Gastrocnemius medialis (tissue), 4 donors: ENCODE data around the gene RNLS.

ENCODE experiments used
- CTCF ChIP-seq, 5 experiments: fragments of 450-650 bp in 3 of 5; fragments of 200-600 bp in 2 of 5; sonication (generic) in 2 of 5; IDR thresholded peaks in 4 of 5; conservative IDR thresholded peaks in 1 of 5; 1 replicate in 4 of 5; 2 replicates in 1 of 5; pipeline ENCODE4 v1.5.1; 2016 to 2019; ENCODE audit warnings: antibody characterized with exemption in 5 of 5, mild to moderate bottlenecking in 3 of 5, moderate library complexity in 3 of 5
- POLR2A ChIP-seq, 2 donors: fragments of 450-650 bp; IDR thresholded peaks; one replicate each; pipeline ENCODE4 v1.6.1; 2017; ENCODE audit warnings: antibody characterized with exemption in 2 of 2, mild to moderate bottlenecking in 2 of 2, moderate library complexity in 2 of 2

- TF ChIP-seq POLR2A (IDR thresholded peaks at IDR 0.05) (no peak), CTCF (IDR thresholded peaks at IDR 0.05 in 4 of 5, conservative IDR thresholded peaks at IDR 0.05 in 1 of 5) (peak in 1 of 5 experiments; percentile 16)
Observed at GRCh38 chr10:88385601-88386203, 197.4 kb downstream of the RNLS start.
